HG02973 (cell line): Measurements from ENCODE around the gene AP3B2.

ENCODE experiments used
- ATAC-seq: cut with Tn5 transposase; IDR thresholded peaks from one replicate; pipeline ENCODE4 v1.9.1; 2021; ENCODE audit warnings: moderate library complexity; ENCODE audit not compliant: unreplicated experiment

Gene AP3B2

DNA sequence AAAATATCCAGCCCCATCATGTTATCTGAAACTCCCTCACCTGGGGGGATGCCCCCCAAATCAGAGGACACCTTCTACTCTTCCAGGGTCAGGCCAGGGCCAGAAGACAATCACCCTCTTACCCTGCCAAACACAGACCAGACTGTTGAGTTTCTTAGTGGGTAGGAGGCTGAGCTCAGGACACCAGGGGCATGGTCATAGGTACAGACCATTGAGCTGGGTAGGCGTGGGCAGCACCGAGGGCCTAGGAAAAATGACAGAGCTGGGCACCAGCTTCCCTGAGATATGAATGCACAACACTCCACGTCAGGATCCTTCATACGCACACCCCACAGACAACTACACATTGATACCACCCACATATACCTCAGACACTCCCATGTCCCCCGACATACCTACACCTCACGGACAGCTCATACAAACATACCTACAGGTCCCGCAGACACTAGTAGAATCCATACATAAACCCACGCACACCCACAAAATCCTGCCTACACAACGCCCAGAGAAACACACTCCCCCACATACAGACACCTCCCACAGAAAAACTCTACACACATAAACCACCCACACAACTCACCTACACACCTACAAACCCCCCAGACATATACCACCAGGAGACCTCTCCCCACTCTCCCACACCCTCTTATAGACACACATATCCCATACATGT, 11.8 kb downstream of the AP3B2 start:
- no peak for ATAC-seq

DNA sequence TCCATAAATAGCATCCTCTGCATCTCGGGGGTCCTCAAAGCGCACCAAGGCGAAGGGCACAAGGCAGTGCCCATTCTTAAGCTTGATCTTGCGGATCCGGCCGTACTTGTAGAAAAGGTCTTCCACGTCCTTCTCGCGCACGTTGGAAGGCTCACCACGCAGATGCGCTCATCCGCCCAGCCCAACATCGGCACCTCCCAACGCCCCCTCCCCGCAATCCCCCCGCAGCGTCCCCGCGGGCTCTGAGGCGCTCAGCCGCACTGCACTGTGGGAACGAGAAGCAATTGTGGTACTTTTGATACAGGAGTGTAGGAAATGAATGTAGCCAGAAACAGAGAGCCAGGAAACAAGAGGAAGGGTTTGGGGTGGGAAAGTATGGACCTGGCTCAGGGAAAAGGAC, 17.5 kb downstream of the AP3B2 start:
- ATAC-seq: no peak

DNA sequence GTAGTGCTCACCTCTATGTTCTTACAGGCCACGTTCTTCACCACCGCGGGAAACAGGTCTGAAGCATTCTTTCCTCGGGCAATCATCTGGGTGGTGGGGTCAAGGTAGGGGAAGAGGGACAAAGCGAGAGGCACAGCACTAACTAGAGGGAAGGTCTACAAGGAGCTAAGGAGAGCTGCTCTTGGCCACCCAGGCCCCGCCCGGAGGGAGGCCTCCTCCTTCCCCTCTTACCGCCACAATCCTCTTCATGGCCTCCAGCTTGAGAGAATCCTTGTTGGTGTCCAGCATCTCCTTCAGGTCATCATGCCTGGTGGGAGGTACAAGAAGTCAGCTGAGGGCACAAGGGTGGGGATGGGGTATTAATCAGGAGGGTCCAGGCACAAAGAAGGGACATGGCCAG, 20.5 kb downstream of the AP3B2 start:
- no peak for ATAC-seq

DNA sequence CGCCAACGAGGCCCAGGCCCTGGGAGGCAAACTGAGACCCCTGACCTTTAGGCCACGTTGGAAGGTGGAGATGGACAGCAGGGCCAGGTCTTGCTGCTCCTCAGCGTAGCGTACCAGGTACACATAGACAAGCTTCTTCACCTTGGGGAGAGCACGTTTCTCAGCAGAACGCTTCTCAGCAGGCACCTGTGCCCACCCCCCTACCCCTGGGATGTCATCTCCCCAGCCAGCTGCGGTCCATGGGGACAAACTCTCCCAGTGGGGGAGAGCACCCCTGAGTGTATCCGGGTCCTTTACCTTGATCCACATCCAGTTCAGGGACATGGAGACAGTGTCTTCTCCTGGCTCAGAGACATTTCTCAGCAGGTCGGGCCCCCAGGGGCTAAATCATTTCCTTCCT, 21.0 kb downstream of the AP3B2 start:
- ATAC-seq: no peak

DNA sequence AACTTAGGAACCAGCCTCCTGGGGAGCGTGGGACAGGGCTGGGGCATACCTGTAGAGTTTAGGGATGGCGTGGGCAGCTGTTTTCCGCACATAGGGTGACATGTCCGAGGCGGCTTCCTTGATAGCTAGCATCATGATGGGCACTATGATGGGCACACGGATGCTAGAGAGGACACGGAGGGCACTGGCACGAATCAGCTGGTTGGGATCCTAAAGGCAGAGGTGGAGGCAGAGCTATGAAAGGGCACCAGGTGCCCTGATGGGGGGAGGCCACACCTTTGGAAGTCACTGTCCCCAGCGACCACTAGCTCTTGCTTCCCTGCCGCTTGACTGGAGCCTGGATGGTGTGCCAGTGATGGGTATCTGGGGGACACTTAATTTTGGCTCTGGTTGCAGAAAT, 28.3 kb downstream of the AP3B2 start:
- no peak for ATAC-seq

DNA sequence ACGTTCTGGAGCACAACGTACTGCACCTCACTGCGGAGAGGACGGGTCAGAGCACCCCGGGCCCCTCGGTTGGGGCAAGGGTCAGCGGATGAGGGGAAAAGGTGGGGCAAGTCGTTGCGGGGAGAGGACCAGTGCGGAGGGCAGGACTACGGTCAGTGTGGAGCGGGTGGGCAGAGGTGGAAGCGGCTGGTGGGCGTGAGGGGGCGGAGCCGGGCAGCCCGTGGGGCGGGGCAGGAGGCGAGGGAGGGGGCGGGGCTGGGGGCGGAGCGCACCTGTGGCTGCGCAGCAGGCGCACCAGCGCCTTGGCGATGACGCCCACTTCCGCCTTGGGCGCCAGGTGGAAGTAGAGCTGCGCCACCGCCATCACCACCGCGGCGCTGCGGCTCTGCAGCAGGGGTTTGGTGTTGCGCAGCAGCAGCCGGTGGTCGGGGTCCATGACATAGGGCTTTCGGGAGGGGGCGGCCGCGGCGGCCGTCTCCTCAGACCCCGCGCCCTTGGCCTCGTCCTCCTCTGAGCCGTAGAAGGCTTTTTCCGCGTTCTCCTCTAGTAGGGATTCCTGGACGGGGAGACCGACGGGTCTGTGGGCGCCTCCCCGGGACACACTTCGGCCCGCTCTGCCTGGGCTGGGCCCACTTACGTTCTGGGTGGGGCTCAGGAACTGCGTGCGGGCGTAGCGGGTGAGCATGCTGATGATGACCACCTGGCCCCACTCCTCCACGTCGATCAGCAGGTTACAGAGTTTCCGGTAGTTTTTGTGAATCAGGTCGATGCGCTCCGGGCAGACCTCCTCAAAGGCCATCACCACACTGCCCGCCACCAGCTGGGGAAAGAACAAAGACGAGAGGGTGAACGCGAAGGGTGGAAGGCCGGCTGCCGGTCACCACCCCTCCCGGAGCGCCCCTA, 29.2 kb downstream of the AP3B2 start:
- peak; percentile 88 for ATAC-seq

DNA sequence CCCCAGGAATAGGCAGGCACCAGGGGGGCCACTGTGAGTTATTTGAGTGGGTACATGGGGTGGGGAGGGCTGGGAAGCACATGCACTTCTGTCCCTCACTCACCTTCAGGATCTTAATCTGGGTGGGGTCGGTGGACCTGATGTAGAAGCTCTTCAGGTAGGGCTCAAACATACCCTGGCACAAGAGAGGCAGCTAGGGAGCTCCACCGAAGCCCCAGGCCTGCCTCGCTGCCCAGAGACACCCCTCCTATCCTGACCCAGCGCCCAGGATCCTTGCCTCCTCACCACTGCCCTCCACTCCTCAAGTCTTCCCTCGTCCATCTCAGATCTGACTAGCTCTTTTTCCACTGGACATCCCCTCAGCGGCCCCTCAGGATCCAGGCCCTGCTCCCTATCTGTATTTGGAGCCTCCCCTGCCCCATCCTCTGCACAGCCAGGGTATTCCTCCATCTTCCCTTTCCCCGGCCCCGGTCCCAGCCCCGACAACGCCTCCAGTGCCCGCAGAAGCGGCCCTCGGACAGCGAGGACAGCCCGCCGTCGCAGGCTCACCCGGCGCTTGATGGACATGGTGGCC, 30.0 kb downstream of the AP3B2 start:
- ATAC-seq: no peak

DNA sequence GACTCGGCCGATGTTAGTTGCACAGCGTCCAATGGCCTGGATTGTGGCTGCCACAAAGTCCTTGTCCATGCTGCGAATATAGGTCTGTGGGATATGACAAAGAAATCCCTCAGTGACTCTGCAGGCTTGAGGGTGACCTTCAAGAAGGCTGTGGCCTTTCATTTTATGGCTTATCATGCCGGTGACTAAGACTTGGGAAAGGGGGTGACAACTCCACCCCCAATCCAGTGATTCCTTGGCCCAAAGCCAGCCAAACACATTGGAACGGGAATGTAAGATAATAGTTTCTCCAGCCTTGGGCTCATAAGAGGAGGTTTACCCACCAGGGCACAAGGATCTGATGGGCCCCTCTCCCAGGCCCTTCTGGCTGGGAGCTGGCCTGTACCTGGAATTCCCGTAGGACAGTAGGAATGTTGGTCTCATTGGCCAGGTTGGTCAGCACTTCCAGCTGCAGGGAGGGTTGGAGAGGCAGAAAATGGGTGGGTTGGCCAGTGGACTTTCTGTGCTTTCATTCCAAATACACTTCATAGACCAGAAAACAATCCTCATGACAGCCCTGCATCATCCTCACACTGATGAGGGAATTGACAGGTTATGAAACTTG, 31.9 kb downstream of the AP3B2 start:
- no peak for ATAC-seq

DNA sequence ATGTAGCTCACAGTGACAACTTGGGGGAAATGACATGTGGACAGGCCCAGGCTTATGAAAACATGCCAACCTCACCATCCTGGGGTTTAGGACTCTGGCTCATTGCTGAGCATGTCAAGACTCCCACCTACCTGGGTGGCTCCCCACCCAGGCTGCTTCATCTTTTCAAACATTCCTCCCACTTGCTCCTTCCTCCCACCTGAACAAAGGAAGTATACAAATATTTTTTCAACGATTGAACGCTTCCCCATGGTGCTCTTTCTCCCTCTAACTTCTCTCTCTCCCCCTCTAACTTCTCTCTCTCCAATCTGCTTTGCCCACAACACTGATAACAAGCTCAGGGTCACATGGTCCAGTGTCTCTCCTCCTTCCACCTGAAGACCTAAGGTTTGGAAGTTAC, 34.8 kb downstream of the AP3B2 start:
- no peak for ATAC-seq

DNA sequence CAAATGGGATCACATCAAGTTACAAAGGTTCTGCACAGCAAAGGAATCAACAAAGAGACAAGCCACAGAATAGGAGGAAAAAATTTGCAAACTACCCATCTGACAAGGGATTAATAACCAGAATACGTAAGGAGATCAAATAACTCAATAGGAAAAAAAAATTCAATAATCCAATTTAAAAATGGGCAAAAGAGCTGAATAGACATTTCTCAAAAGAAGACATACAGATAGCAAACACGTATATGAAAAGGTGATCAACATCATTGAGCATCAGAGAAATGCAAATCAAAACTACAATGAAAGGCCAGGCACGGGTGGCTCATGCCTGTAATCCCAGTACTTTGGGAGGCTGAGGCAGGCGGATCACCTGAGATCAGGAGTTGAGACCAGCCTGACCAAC, 39.0 kb downstream of the AP3B2 start:
- ATAC-seq: no peak

DNA sequence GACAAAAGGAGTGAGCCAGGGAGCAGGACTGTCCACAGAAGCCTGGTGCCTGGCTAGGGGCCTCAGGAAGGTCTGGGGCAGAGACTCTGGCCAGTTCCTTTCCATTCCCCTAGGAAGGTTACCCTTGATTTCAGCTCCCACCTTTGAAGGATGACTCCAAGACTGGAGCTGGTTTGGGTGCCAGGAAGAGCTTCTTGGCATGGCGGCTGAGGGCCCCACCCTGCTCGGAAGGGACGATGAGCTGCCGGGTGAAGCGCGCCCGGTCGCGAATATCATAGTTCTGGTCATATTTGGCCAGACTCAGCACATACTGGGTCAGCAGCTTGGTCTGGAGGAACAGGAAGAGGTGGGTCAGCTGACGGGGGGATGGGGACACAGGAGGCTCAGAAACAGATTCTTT, 43.1 kb downstream of the AP3B2 start:
- ATAC-seq: no peak

DNA sequence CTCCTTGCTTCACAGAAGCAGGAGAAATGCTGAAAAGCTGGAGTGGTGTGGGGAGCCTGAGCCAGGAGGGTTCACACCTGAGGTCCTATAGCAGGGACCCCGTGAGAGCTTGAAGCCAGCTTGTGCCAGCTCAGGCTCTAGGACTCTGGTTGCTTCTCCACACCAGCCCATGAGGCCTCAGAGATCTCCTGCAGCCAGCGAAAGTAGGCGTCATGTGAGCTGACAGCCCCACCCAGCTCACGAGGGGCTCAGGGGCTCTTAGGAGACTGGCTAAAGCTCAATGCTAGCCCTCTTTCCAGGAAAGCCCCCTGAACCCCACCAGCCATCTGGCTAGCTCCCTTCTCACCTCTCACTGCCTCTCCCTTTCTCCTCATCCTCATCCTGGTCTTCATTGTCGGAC, 45.7 kb downstream of the AP3B2 start:
- ATAC-seq: no peak

DNA sequence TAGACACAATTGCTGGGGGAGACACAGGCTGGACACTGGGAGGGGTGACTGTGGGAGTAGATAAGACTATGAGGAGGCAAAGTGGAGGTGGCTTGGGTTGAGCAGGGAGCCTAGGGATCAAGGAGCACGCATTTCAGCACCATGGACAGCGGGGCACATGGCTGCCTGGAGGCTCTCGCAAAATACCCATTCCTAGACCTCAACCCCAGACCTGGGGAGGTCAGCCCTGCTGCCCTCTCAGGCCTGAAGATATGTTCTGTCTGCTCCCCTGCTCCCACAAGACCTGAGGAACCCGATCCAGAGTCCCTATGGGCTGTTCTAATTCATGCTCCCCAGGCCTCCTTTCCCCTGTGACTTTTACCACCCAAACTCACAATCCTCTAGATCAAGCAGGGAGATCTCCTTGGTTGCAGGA, 46.5 kb downstream of the AP3B2 start:
- no peak for ATAC-seq

DNA sequence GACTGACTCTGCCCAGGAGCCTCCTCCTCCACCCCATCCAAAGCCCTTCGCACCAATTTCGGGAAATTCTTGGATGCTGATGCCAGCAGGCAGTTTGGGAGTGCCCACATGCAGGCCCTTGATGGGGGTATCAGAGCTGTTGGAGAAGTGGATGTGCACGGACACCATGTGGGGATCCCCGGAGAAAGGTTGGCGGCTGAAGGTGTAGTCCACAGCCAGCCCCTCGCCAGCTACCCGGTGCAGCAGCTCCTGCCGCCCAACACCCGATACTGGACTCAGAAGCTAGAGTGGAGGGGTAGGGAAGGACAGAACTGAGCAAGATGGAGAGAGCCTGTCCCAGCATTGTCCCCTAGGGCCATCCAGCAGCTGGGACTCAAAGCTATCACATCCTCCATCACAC, 47.0 kb downstream of the AP3B2 start:
- ATAC-seq: no peak

DNA sequence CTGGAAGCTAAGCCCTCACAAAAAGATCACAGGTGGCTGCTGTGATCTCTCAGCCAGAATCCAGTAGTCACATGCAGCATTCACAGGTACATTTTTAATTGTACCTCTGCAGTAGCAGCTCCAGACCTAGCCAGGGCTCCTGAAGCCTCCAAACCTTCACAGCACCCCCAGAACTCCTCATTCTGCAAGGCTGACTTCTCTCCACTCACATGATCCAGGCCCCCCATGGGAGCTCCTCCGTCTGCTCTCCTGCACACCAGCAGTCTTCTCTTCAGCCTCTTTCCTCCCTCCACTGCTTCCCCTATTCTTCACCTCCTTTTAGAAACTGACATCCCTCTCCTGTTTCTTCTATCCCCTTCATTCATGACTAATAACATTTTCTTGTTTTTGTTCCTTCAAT, 49.3 kb downstream of the AP3B2 start:
- ATAC-seq: no peak

DNA sequence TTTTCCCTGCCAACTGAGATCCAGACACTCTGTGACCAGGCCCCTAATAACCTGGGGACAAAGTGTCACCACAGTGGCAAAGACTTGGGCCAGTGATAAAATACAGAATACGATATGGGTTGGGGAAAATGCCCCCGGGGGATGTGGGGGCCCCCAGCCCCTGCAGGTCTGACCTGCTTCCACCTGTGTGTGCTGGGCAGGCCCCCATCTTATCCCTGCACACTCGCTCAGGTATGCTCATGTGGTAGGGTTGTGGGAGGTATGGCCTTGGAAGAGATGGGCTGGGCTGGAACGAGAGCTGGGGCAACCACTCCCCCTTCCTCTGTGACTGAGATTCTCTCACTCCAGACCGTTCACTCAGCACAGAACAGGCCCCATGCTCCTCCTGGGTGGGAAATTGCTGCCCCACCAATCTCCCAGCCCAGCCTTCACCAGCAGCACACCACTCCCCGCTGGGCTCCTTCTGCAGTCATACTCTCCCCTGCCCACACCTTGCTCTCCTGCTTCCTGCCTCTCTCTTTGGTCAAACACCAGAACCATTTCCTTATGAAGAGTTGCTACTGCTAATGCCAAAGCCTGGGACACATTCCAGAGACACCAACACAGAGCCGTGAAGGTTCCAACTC, 52.9 kb downstream of the AP3B2 start:
- ATAC-seq: no peak

DNA sequence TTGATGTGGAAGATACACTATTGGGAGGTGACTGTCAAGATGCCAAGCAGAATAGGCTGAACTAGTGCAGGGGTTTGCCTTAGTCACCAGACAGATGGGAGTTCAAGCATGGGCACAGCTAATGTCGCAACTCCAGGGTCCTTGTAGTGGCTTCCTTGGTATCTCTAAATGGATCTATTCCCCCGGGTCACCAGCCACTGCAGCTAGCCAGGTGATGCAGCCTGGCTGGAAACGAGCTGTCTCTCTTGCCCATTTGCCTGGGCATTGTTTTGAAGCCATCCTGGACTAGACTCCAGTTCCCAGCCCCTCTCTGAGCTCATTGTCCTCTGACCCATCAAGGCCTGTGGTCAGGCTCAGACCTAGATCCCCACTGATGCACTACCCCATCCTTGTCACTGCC, 54.1 kb downstream of the AP3B2 start:
- no peak for ATAC-seq

DNA sequence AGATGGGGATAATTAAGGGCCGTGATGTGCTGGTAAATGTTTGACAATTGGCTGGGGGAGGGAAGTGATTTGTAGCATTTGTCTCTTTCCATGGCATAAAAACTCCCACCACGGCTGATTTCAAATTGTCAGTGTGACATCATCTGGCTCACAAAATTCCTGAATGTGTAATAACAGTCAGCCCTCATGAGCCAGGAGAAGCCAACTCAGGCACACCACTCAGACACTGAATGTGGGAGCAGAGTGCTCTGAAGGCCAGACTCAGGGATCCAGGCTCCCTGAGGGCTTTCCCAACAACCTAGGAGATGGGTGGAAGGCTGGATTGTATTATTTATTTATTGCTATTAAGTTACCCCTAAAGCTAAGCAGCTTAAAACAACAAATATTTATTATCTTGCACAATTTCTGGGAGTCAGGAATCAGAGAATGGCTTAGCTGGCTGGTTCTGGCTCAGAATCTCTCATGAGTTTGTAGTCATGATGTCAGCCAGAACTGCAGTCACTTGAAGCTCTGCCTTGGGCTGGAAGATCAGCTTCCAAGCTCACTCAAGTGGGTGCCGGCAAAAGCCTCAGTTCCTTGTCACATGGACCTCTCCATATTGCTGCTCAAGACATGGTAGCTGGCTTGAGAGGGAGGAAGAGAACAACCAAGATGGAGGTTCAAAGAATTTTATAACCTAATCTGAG, 56.0 kb downstream of the AP3B2 start:
- ATAC-seq: no peak

DNA sequence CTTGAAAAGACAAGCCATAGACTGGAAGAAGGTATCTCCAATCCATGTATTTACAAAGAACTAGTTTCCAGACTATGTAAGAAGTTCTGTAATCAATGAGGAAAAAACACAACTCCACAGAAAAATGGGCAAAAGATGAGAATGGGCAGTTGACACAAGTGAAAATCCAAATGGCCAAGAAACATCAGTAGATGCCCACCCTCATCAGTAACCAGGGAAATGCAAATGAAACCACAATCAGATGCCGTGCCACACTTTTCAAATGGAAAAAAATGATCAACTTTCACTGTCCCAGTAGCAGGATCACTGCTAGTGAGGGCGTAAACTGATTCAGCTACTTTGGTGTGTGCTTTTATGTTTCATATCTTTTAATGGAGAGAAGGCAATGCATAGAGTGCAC, 58.0 kb downstream of the AP3B2 start:
- no peak for ATAC-seq

DNA sequence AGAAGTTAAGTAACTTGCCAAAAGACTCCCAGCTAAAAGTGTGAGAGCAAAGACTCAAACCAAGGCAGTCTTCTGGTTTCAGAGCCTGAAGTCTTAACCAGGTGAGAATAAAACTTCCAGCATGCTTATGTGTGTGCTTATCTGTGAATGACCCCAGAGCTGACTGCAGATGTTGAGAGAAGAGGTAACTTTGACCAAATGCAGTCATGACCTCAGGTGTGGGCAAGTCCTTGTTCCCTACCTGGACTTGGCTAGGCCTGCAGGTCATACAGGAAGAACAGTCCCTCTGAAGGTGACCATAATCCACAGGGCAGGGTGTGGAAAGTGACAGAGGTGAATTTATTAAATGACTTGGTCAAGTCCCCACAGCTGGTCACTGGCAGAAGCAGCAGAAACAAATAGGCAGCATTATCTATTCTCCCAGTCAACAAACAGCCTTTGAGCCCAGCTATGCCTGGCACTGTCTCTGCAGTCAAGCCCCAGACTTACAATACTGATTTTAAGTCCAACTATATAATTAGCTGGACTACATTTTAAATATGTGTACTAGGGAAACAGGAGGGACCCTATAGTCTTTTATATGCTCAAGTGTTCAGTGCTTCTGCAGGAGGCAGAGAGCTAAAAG, 59.5 kb downstream of the AP3B2 start:
- ATAC-seq: no peak
